HG03565 (cell line): ENCODE measurements around the gene PPP1R3D.
A peak's percentile ranks its signal among the peaks of the same experiment; 100 is the strongest.
"Not testable (repeated sequence)": the region's sequence is repeated elsewhere in the genome, so short reads cannot be mapped to it uniquely, and the experiment has no call there.

Experiments
- ATAC-seq: cut with Tn5 transposase; IDR thresholded peaks from one replicate; pipeline ENCODE4 v1.9.1; 2021; ENCODE audit warnings: mild to moderate bottlenecking, moderate library complexity; ENCODE audit not compliant: unreplicated experiment

The PPP1R3D gene, protein sequence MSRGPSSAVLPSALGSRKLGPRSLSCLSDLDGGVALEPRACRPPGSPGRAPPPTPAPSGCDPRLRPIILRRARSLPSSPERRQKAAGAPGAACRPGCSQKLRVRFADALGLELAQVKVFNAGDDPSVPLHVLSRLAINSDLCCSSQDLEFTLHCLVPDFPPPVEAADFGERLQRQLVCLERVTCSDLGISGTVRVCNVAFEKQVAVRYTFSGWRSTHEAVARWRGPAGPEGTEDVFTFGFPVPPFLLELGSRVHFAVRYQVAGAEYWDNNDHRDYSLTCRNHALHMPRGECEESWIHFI

DNA sequence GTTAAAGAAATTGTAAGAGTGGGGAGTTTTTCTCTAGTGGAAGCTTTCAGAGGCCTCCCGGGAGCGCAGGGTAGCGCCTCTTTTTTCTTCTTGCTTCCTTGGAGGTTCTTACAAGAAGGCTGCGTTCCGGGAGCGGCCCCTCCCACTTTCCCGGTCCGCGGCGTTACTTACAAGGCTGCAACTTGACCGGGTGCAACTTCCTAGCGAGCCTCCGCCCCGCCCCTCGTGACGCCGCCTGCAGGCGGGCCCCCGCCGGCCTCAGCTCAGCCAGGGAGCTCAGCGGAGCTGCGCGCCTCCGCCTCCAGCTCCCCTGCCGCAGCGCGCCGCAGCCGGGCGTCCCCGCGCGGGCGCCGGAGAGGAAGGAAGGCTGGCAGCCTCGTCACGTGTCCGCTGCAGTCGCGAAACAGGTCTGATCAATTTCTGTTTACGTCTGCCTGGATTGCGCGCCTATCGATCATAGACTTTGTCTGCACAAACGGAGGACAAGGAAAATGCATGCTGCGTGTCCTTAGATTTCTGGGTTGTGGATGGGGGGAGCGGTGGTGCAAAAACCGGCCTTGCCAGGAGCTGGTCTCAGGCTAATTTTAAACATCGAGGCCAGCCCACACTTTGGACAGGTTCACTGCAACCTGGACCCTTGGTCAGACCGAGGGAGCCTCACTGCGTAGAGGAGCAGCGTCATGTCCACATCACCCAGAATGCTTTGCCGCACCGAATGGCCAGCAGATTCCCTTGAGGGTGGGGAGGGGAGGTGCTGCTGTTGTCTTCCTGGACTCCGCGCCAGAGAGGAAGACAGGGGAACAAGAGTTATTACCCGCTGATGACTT is at the start of gene PPP1R3D, which contains the start of gene FAM217B:
TSS of gene PPP1R3D (minus strand) at position 177 of the 827 bp plus-strand sequence. CDS start 374 bp downstream, outside the sequence.
TSS of gene FAM217B (plus strand) at position 261 of the 827 bp plus-strand sequence. CDS start 3,555 bp downstream, outside the sequence.
- ATAC-seq, result peak; percentile 84

DNA sequence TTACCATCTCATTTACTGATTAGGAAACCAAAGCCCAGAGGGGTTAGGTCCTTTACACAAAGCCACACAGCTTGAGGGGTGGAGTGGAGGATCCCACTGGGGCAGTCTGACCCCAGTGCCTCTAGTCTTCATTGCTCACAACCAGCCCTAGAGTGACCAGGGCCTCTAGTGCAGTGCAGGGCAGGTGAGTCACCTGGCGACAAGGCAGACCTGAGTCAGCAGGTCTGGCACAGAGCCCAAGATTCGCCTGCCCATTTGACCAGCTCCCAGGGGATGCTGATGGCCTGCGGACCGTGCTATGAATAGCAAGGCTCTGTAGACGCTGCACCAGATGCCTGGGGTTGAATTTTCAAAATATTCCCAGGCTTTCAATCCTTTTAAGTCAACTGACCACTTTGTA is 48.0 kb upstream of the PPP1R3D start:
- no peak for ATAC-seq

DNA sequence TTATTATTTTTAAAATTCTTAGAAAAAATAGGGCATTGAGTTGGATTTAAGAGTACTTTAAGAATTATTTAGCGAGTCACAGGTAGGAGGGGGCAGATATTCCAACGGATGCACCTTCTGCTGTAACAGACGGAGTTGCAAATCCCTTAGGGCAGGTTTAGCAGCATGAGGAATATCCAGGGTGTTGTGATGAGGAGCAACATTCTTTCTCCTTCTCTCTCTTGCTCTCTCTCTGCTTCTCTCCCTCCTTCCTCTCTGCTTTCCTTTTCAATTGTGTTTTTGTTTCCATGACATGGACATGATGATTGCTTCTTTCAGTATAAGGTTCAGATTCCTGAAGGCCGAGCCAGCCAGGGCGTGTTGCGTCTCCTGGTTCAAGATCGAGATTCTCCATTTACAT is 47.0 kb upstream of the PPP1R3D start:
- ATAC-seq, result no peak

- ATAC-seq, result no peak
Measured at GRCh38 chr20:59985864-59986263, 45.8 kb upstream of the PPP1R3D start.

GRCh38 chr20:59985164-59985563 is 45.1 kb upstream of the PPP1R3D start:
- ATAC-seq, result no peak

DNA sequence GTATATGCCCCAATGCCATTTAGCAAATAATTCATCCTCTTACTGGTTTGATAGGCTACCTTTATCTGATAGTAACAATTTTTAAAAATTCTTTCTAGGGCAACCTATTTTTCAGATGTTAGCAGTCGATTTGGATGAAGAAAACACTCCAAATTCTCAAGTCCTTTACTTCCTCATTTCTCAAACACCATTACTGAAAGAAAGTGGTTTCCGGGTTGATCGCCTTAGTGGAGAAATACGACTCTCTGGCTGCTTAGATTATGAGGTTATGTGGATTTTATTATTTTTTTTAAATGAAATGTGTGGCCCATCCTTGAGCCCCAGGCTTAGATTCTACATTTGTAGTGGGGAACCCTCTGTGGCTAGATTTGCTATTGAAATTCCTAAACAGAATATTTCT is 44.4 kb upstream of the PPP1R3D start:
- no peak for ATAC-seq

DNA sequence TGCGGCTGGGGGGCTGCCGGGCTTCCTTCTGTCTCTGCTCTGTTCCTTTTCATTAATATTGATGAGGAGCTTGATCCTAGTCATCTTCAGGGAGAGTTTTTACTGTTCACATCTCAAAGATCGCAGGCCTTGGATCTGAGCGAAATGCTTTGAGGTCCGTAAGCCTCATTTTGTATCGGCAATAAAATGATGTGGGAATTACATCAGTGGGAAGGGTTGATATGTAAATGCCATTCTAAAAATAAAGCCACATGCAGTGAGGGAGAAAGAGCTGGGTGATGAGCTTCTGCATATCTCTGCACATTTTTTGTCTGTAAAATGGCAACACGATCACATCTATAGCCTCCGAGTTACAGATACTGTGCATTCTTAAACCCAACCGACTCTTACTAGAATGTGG is 43.0 kb upstream of the PPP1R3D start:
- no peak for ATAC-seq

- no peak for ATAC-seq
Measured at GRCh38 chr20:59977086-59977485, 37.0 kb upstream of the PPP1R3D start.

DNA sequence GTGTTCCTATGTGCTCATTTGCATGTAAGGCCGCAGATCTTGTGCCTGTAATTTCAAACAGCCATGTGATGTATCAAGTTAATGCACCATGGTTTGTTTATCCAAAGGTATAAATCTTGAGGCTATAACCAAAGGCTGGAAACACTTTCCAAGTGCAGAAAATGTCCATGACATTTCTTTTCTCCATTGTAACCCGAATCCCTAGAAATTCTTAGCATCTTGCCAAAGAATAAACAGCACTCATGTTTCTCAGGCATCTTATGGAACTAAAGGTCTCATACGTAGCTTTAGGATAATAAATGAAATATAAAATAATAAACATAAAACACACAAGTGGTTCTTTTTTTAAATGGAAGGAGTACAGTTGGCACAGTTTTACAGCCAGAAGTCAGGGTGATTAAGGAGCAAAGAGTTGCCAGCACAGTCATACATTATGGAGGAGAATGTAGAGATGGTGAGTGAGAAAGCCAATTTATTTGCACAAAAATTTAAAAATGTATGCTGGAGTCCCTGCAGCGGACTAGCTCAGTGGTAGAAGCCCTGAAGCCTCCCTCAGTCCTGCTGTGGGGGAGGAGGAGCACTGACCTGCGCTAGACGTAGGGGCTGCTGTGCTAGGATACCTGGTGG is 36.2 kb upstream of the PPP1R3D start:
- no peak for ATAC-seq

GRCh38 chr20:59972037-59972801 is 32.1 kb upstream of the PPP1R3D start:
- ATAC-seq, result no peak

- no peak for ATAC-seq
Measured at GRCh38 chr20:59971428-59971827, 31.3 kb upstream of the PPP1R3D start.

DNA sequence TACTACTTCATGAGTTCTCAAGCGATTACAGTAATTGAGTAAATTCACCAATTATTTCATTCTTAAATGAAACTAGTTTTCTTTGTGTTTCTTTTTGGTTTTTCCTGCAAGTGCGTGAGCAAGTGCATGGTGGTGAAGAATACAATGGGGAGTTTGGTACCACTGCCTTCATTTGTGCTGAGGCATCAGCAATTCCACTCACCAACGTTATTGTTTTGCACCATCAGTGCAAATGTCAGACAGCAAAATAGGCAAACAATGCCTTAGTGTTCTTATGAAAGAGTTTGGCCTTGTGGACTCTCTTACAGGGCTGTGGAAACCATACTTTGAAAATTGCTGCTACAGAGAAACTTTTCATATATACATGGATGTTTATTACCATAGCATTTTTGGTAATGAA is 26.3 kb upstream of the PPP1R3D start:
- ATAC-seq, result no peak

GRCh38 chr20:59962155-59962554 is 22.1 kb upstream of the PPP1R3D start:
- no peak for ATAC-seq

GRCh38 chr20:59961423-59961822 is 21.3 kb upstream of the PPP1R3D start:
- ATAC-seq, result no peak

DNA sequence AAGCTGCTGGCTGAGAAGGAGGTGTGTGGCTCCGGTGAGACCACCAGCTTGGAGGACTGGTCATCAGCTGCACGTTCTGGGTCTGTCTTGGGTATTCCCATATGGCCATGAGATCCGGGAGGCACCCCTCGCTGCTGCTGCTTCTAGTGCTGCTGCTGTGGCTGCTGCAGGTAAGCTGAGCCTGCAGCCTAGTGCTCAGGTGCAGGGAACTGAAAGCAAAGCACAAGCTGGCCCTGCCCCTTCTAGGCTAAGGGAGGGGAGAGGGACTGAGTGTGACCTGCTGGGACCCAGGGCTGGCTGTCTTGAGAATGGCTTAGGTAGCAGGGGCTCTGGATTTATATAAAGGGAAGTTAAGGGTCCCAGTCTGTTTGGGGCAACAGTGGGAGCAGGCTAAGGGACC is 18.5 kb upstream of the PPP1R3D start:
- no peak for ATAC-seq

- ATAC-seq, result no peak
Measured at GRCh38 chr20:59958123-59958522, 18.0 kb upstream of the PPP1R3D start, which contains the start of gene CDH26. CDH26 (plus strand) TSS chr20:59958423; CDS start chr20:59958727, 304 bp downstream.

GRCh38 chr20:59957568-59957967 is 17.5 kb upstream of the PPP1R3D start:
- not testable (repeated sequence) for ATAC-seq

DNA sequence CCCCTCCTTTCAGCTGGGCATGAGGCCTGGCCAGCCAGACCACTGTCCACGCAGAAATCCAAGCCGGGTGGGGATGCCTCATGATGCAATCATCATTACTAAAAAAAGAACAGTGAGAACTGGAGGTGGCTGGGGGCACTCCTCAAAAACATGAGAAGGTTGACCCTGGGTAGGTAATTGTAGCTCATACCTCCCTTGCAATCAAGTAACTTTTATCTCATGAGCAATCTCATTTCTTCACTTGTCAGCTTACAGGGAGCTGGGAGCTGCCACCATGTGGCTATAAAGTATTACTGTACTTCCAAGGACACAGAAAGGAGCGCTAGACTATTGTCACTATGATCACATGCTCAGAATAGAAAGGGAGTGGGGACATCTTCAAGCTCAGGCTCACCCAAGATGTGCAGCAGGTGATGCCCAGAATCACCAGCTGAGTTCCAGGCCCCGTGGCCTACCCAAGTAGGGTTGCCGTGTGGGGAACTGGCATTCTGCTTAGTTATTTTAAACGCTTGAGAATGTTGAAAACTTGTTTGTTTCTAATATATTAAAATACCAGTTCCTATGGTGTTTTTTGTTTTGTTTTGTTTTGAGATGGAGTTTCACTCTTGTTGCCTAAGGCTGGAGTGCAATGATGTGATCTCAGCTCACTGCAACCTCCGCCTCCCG is 15.2 kb upstream of the PPP1R3D start:
- no peak for ATAC-seq

GRCh38 chr20:59954718-59955117 is 14.6 kb upstream of the PPP1R3D start:
- ATAC-seq, result no peak

- ATAC-seq, result no peak
Measured at GRCh38 chr20:59949911-59950310, 9.8 kb upstream of the PPP1R3D start.
